HG03025 (cell line): Measurements from ENCODE around the gene CD55.

Source experiments
- ATAC-seq: cut with Tn5 transposase; IDR thresholded peaks from one replicate; pipeline ENCODE4 v1.9.1; 2021; ENCODE audit warnings: mild to moderate bottlenecking, moderate library complexity; ENCODE audit not compliant: unreplicated experiment, low FRiP score

The CD55 gene

DNA sequence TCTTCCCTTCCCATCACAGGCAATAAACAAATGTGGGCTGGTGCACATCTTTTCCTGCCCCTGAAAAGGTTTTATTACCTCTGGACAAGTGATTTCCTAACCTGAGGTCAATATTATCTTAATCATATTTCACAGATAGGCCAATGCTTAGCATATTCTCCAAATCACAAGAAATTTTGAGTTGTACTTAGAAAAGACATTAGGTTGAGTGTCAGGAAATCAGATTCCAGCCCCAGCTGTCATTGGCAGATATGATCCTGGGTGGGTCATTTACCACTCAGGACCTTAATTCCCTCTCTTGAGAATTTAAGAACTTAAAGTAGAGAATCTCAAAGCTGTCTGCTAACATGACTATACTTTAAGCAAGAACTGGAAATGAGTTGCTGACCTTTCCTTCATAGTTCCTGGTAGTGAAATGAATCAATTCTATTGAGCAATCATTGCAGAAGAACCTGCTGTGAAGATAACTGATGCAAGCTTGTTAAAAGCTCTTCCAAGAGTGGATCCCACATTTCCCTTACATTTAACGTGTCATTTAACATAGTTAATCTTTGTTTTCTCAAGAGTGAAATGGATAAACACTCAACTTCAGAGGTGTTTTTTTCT lies 86.3 kb downstream of the CD55 start:
- no peak for ATAC-seq
